IPS-NIHi7 (cell line): ENCODE measurements around the gene CABP1.

Experiments used
- DNase-seq: peaks from one replicate; pipeline ENCODE4 v3.0.0; 2012; ENCODE audit warnings: mixed read lengths; ENCODE audit errors: extremely low spot score

The CABP1 gene

DNA sequence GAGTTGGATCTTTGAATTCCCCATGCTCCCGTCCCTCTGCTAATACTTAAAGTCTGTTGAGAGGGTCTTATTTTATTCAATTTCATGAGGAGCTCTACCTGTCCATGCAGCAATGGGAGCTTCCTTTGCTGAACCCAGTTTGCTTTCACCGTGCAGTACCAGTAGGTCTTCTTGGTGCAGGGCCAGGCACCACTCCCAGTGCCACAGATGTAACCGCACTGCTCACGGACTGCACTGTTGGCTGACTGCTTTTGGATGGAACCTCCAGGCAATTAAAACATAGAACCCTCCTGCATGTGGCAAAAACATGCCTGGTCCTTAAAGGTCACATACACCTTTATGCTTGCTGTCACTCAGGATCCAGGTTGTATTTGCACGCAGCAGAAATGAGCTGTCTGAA is 9.3 kb upstream of the CABP1 start:
- no peak for DNase-seq

GRCh38 chr12:120640861-120641833 is 721 bp downstream of the CABP1 start:
- DNase-seq: peak; percentile 82

DNA sequence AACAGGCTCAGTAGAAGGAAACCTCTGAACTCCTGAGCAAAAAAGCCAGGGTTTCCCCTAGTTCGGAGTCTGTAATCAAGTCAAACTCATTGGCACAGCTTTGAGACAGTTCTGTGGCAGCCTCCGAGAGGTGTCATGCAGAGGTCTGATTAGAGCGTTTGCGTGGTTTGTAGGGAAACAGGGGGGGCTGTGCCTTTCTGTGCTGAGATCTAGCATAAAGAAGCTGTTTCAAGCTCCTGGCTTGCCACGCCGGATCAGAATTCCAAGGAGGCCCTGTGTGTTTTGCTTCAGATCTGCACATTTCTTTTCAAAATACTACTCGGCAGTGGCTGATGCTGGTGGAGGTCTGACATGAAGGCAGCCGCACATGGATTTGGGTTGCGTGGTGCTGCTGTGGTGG is 1.7 kb downstream of the CABP1 start:
- no peak for DNase-seq

GRCh38 chr12:120642826-120643225 is 2.4 kb downstream of the CABP1 start:
- DNase-seq: no peak

DNA sequence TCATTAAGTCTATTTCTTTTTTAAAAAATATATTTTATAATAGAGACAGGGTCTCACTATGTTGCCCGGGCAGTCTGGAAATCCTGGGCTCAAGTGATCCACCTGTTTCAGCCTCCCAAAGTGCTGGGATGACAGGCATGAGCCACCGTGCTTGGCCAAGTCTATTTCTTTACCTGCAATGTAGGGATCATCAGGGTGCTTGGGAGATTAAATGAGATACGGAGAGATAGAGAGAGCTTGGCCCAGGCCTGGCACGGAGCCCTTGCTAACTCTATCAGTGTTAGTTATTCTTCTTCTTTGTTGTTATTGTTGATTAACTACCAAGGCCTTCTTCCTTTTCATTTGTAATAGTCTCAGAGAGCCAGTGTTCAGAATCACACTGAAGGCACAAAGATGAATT is 3.1 kb downstream of the CABP1 start:
- DNase-seq: no peak

GRCh38 chr12:120646044-120646443 is 5.6 kb downstream of the CABP1 start:
- no peak for DNase-seq

- DNase-seq: no peak
Observed at GRCh38 chr12:120647375-120647755, 6.9 kb downstream of the CABP1 start.

DNA sequence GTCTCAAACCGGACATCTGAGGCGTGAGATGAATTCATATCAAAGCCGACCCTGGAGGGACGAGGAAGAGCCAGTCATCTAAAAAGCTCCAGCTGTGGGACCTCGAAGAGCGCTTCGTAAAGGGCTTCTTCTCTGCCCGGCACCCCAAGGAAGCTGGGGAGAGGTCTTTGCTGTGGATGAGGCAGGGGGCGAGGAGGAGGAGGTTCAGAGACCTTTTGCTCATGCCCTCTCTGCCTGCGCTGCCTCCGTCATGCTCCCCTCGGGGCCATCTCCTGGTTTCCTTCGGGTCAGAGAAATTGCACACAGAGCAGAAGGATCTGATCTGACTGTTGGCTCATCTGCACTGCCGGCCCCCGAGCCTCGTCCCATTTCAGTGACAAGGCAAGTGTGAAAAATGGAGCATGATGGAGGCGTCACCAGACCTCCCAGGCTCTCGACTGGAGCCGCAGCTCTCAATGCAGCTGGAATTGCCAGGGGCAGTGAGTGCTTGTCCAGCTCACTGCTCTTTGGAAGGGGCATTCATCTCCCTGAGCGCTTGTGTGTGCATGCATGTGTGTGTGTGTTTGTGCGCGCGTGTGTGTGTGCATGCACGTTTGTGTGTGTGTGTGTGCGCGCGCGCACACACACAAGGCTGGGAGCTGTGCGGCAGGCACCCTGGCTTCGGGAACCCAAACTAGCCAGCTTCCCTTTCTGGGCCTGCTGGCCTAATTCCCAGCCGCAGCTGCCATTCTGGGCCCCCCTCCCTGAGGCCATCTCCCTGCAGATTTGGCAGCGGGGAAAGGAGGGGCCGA is 9.2 kb downstream of the CABP1 start:
- no peak for DNase-seq

DNA sequence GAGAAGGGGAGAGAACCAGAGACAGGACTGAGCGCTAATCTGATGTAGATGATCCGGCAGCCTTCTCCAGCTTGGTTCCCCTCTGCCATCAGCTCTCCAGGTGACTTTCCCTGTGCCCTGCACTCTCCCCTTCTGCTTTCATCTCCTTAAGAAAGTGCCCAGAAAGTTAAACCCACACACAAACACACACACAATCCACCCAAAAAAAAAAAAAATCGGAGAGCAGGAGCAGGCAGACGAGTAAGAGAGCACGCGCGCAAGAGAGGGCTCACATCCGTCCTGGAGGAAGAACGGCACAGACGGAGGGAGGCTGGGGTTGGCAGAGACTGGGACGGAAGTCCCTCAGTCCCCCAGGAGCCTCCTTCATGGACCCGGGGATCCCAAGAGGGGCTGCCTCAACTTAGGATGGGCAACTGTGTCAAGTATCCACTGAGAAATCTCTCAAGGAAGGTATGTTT is 9.8 kb downstream of the CABP1 start:
- DNase-seq: no peak

- DNase-seq: no peak
Observed at GRCh38 chr12:120651821-120652220, 11.4 kb downstream of the CABP1 start.

GRCh38 chr12:120652656-120653435 is 12.4 kb downstream of the CABP1 start:
- DNase-seq: no peak

- DNase-seq: no peak
Observed at GRCh38 chr12:120653611-120654010, 13.2 kb downstream of the CABP1 start.

- no peak for DNase-seq
Observed at GRCh38 chr12:120654656-120655055, 14.2 kb downstream of the CABP1 start.

- DNase-seq: no peak
Observed at GRCh38 chr12:120656008-120656407, 15.6 kb downstream of the CABP1 start.

- DNase-seq: no peak
Observed at GRCh38 chr12:120658286-120659150, 18.1 kb downstream of the CABP1 start.

- no peak for DNase-seq
Observed at GRCh38 chr12:120659151-120659525, 18.7 kb downstream of the CABP1 start.

DNA sequence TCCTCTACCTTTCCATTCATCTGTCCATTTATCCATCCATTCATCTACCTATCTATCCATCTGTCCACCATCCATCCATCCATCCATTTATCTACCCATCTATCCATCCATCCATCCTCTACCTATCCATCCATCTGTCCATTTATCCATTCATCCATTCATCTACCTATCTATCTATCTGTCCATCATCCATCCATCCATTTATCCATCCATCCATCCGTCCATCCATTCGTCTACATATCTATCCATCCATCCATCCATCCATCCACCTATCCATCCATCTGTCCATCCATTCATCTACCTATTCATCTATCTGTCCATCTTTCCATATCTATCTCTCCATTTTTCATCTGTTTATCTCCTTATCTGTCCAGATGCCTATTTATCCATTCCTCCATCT is 21.0 kb downstream of the CABP1 start:
- no peak for DNase-seq

GRCh38 chr12:120662879-120663278 is 22.5 kb downstream of the CABP1 start:
- no peak for DNase-seq

DNA sequence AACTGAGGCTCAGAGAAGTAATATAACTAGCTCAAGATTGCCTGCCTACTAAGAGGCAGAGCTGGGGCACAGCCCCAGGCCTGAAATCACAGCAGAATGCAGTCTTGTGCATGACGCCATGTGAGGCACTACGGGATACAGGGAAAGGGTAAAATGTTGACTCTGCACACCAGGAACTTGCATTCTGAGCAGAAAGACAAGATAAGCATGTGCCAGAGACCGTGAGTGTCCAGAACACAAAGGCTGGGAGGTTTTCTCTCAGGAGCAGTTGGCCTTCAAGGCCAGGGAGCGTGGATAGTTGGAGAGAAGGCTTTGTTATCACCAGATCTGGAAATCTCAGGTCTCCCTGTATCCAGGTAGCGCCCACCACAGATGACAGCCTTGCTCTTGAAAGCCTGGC is 23.3 kb downstream of the CABP1 start:
- DNase-seq: no peak

DNA sequence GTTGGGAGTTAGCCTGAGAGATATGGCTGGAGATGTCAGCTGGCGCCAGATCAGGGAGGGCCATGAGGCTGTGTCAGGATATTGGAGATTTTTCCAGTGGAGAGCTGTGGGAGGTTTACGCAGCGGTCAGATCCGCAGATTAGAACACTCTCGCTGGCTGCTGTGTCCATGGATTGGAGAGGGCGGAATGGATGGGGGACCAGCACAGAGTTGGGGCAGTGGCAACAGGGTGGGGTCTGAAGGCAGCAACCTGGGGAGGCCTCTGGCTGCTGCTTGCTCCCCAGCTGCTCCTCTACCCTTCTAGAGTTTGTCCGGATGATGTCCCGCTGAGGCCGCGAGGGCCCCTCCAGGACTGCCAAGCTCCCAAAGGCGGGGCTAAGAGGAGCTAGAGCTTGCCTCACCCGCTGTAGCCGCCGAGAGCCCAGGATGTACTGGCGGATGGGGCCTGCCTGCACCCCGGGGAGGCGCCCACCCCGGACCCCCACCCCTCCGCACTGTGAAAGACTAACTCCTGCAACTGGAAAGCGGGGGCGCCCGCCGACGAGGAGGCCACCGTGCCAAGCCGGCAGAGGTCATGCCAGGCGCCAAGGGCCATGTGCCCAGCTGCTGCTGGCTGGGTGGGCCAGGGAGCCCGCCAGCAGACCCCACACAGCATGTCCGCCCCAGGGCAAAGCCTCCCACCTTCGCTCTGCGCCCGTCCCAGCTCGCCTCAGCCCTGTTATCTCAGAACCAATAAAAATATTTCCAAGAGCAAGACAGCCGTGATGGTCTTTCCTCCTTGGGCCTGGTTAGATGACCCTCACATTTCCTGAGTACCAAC is 26.4 kb downstream of the CABP1 start:
- DNase-seq: no peak
